HepG2 (cell line): ENCODE data around the gene NOC2L. TPM values are rescaled to one million over a fixed set of nuclear protein-coding genes. Genes with fewer than 3 reads are reported as not detected.
A peak's percentile ranks its signal among the peaks of the same experiment; 100 is the strongest.

ENCODE experiments used
- CCDC6 ChIP-seq: sonication (generic); formaldehyde crosslinking; IDR thresholded peaks from 2 replicates; pipeline ENCODE4 v1.8.1; 2022; ENCODE audit warnings: mild to moderate bottlenecking, missing genetic modification reagents, moderate library complexity
- HDAC6 ChIP-seq: fragments of 200-600 bp; sonication (generic); IDR thresholded peaks from 2 replicates; pipeline ENCODE4 v1.7.0; 2017; ENCODE audit warnings: mild to moderate bottlenecking, antibody characterized with exemption, low read length, low read depth
- MYPOP ChIP-seq: sonication (generic); formaldehyde crosslinking; IDR thresholded peaks from 2 replicates; pipeline ENCODE4 v1.8.1; 2023; ENCODE audit warnings: mild to moderate bottlenecking, moderate library complexity, missing genetic modification reagents
- NR1H2 ChIP-seq: sonication (generic); formaldehyde crosslinking; IDR thresholded peaks from 2 replicates; pipeline ENCODE4 v1.8.1; 2022; ENCODE audit warnings: low read depth, missing genetic modification reagents, borderline replicate concordance
- SOX13 ChIP-seq, 3 experiments: fragments of 450-650 bp in 1 of 3; sonication (generic) in 1 of 3; formaldehyde crosslinking in 1 of 3; IDR thresholded peaks in 2 of 3; conservative IDR thresholded peaks in 1 of 3; 2 replicates each; pipeline versions ENCODE4 v1.5.0 to v1.6.1; 2016 to 2020; ENCODE audit warnings: antibody characterized with exemption in 1 of 3, mild to moderate bottlenecking in 1 of 3, missing compliant biosample characterization in 1 of 3, missing genetic modification reagents in 1 of 3, moderate library complexity in 1 of 3
- SP5 ChIP-seq: IDR thresholded peaks from 2 replicates; pipeline ENCODE4 v1.6.1; 2016; ENCODE audit warnings: low read depth, borderline replicate concordance
- TEAD2 ChIP-seq: sonication (generic); formaldehyde crosslinking; IDR thresholded peaks from 2 replicates; pipeline ENCODE4 v1.9.0; 2021; ENCODE audit warnings: missing genetic modification reagents
- TFE3 ChIP-seq: IDR thresholded peaks from 2 replicates; pipeline ENCODE4 v1.6.1; 2016
- YEATS4 ChIP-seq: sonication (generic); formaldehyde crosslinking; IDR thresholded peaks from 2 replicates; pipeline ENCODE4 v1.4.0; 2020; ENCODE audit warnings: missing genetic modification reagents, borderline replicate concordance
- ZFP37 ChIP-seq: sonication (generic); formaldehyde crosslinking; IDR thresholded peaks from 2 replicates; pipeline ENCODE4 v1.4.0; 2020; ENCODE audit warnings: missing genetic modification reagents, borderline replicate concordance
- ZMYM4 ChIP-seq: sonication (generic); formaldehyde crosslinking; IDR thresholded peaks from 2 replicates; pipeline ENCODE4 v1.8.1; 2023; ENCODE audit warnings: mild to moderate bottlenecking, missing genetic modification reagents
- ZNF24 ChIP-seq: fragments of 450-650 bp; IDR thresholded peaks from 2 replicates; pipeline ENCODE4 v1.6.1; 2017; ENCODE audit warnings: antibody characterized with exemption, mild to moderate bottlenecking
- ZNF34 ChIP-seq: sonication (generic); formaldehyde crosslinking; IDR thresholded peaks from 2 replicates; pipeline ENCODE4 v1.4.0; 2020; ENCODE audit warnings: mild to moderate bottlenecking, missing genetic modification reagents, borderline replicate concordance
- ZNF609 ChIP-seq: sonication (generic); formaldehyde crosslinking; IDR thresholded peaks from 2 replicates; pipeline ENCODE4 v1.4.0; 2020; ENCODE audit warnings: mild to moderate bottlenecking, missing genetic modification reagents, borderline replicate concordance
- ZNF761 ChIP-seq: sonication (generic); formaldehyde crosslinking; conservative IDR thresholded peaks from 2 replicates; pipeline ENCODE4 v1.4.0; 2020; ENCODE audit warnings: mild to moderate bottlenecking, missing genetic modification reagents
- ZZZ3 ChIP-seq: sonication (generic); formaldehyde crosslinking; IDR thresholded peaks from 2 replicates; pipeline ENCODE4 v1.4.0; 2020; ENCODE audit warnings: missing genetic modification reagents, mild to moderate bottlenecking, borderline replicate concordance
- polyA plus RNA-seq, 8 experiments: library from polyadenylated mRNA; depleted of rRNA in 3 of 8; stranded (reverse) in 7 of 8; unstranded in 1 of 8; fragments of >200 nt; fragmentation: Illumina TruSeq in 4 of 8; extraction: Trizol in 4 of 8; gene quantifications; 2 replicates each; pipeline versions ENCODE4 v1.2.1 to v1.2.3, GENCODE V29; 2011 to 2016; ENCODE audit warnings: low read depth in 4 of 8, missing spikeins in 1 of 8, mixed read lengths in 1 of 8; ENCODE audit not compliant: insufficient read depth in 1 of 8
- total RNA-seq, 5 experiments: library from RNA; depleted of rRNA; stranded (reverse); fragments of >200 nt; fragmentation: Illumina TruSeq; extraction: Trizol; gene quantifications; 2 replicates each; pipeline ENCODE4 v1.2.3, GENCODE V29; 2016; ENCODE audit warnings: low read depth in 1 of 5
- TF ChIP-seq, protein P1 (sequence below): sonication (generic); formaldehyde crosslinking; IDR thresholded peaks from 2 replicates; pipeline ENCODE4 v1.4.0; 2020; ENCODE audit warnings: missing genetic modification reagents; ENCODE audit errors: not compliant biosample characterization
- TF ChIP-seq, protein P2 (sequence below): sonication (generic); formaldehyde crosslinking; IDR thresholded peaks from 2 replicates; pipeline ENCODE4 v1.8.0; 2022; ENCODE audit warnings: missing genetic modification reagents, mild to moderate bottlenecking, borderline replicate concordance

Gene NOC2L
- total and polyA plus RNA-seq, 2 of the 13 experiments (the other 11 are each of a cell fraction or from before 2014, with no cell fraction given), result 32.0 to 103 TPM

DNA sequence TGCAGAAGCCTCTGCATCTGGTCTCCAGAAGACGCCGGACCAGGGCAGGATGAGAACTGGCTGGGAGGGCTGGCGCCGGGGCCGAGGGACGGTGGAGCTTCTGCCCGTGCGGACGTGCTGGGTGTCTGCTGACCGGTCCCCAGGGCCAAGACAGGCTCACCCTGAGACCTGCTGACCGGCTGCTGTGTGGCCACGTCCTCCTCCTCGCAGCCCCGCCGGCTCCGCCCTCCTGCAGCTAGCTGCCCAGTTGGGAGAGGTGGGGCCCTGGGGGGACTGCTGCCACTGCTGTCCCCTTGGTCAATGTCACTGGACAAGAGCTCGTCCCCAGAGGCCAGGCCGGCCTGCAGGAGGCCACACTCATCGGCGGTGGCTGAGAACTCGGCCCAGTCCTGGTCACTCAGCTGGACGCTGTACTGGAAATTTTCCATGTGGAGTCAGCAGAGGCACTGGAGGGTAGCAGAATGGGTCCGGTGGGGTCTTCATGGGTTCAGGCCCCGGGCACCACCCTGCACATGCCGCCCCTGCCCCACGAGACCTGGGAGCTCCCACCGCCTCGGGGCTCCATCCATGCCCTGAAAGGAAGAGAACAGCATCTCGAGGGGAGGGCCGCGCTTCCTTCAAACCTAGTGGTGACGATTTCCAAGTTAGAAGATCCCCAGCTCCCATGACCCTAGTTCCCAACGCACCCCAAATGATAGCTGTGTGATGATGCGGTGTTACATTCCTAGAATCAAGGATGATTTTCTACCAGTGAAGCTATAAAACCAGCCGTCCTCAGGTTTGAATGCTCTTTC is 21.7 kb upstream of the NOC2L start (continued):
- TF ChIP-seq, protein P1, sequence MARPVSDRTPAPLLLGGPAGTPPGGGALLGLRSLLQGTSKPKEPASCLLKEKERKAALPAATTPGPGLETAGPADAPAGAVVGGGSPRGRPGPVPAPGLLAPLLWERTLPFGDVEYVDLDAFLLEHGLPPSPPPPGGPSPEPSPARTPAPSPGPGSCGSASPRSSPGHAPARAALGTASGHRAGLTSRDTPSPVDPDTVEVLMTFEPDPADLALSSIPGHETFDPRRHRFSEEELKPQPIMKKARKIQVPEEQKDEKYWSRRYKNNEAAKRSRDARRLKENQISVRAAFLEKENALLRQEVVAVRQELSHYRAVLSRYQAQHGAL (CRISPR knock-in tag), result no peak
- TF ChIP-seq ZNF761 (CRISPR knock-in tag), result peak; percentile 67; the same call in 1 of the 2 replicates
- no peak for TF ChIP-seq HDAC6
- TF ChIP-seq, protein P2, sequence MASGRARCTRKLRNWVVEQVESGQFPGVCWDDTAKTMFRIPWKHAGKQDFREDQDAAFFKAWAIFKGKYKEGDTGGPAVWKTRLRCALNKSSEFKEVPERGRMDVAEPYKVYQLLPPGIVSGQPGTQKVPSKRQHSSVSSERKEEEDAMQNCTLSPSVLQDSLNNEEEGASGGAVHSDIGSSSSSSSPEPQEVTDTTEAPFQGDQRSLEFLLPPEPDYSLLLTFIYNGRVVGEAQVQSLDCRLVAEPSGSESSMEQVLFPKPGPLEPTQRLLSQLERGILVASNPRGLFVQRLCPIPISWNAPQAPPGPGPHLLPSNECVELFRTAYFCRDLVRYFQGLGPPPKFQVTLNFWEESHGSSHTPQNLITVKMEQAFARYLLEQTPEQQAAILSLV (CRISPR knock-in tag), result peak; percentile 38; the same call in 1 of the 2 replicates
- TF ChIP-seq SP5 (CRISPR knock-in tag), result peak; percentile 73
- TF ChIP-seq NR1H2 (CRISPR knock-in tag), result no peak
- TF ChIP-seq SOX13 (IDR thresholded peaks at IDR 0.05), result no peak
- 0 out of 4 replicates have a peak, but pooled peaks of 1 of the 2 experiments have one; percentile 3 for TF ChIP-seq SOX13 (CRISPR knock-in tag; conservative IDR thresholded peaks at IDR 0.05 in 1 of 2, IDR thresholded peaks at IDR 0.05 in 1 of 2)
- TF ChIP-seq YEATS4 (CRISPR knock-in tag), result peak; percentile 20; the same call in 1 of the 2 replicates
- peak; percentile 82; the same call in 1 of the 2 replicates for TF ChIP-seq ZFP37 (CRISPR knock-in tag)
- no peak for TF ChIP-seq CCDC6 (CRISPR knock-in tag)
- TF ChIP-seq ZMYM4 (CRISPR knock-in tag), result no peak
- TF ChIP-seq MYPOP (CRISPR knock-in tag), result no peak
- 0 out of 2 replicates have a peak, but pooled peaks have one; percentile 39 for TF ChIP-seq TFE3 (CRISPR knock-in tag)
- peak; percentile 86; the same call in 1 of the 2 replicates for TF ChIP-seq ZZZ3 (CRISPR knock-in tag)
- peak; percentile 36; the same call in 1 of the 2 replicates for TF ChIP-seq ZNF609
- no peak for TF ChIP-seq ZNF24
- no peak for TF ChIP-seq ZNF34 (CRISPR knock-in tag)
- TF ChIP-seq TEAD2 (CRISPR knock-in tag), result no peak
